DOHH2 (cell line): Measurements from ENCODE around the gene PNLIPRP1.

ENCODE experiments used
- CTCF ChIP-seq: fragments of 200-600 bp; sonication (generic); IDR thresholded peaks from one replicate; pipeline ENCODE4 v1.5.1; 2014; ENCODE audit warnings: antibody characterized with exemption, mild to moderate bottlenecking, low read depth, low read length; ENCODE audit not compliant: poor library complexity, severe bottlenecking
- EZH2phosphoT487 ChIP-seq: fragments of 200-600 bp; sonication (generic); IDR thresholded peaks from 2 replicates; pipeline ENCODE4 v1.6.1; 2017; ENCODE audit warnings: borderline replicate concordance, mild to moderate bottlenecking, antibody characterized with exemption, low read length, moderate library complexity, mixed read lengths

- no peak for TF ChIP-seq CTCF
- no peak for TF ChIP-seq EZH2phosphoT487
Measured at GRCh38 chr10:116614796-116615195, 24.0 kb downstream of the PNLIPRP1 start.
